Caki2 (cell line): ENCODE data around the gene MARCHF11. TPM values are rescaled to one million over a fixed set of nuclear protein-coding genes. Genes with fewer than 3 reads are reported as not detected.

Experiments used
- DNase-seq: peaks from one replicate; pipeline ENCODE4 v3.0.0-alpha.2; 2015; ENCODE audit warnings: low read depth
- in situ Hi-C: cut with HindIII; loops from 2 replicates; pipeline ENCODE4 v1.10.0; 2016; ENCODE audit warnings: low sequenced_read_pairs, low pct_unique_long_range_greater_than_20kb, mixed read lengths
- total RNA-seq: library from RNA; depleted of rRNA; stranded (reverse); fragments of >200 nt; shearing (Covaris generic); gene quantifications from 2 replicates; pipeline ENCODE4 v1.2.3, GENCODE V29; 2014; ENCODE audit warnings: low replicate concordance

Gene MARCHF11
- total RNA-seq, 1 experiment from 2014 or later: not detected

- in situ Hi-C loops: no loop called here
- DNase-seq: no peak
These were observed 42.4 kb downstream of the MARCHF11 start for GRCh38 chr5:16137177-16137576.

DNA sequence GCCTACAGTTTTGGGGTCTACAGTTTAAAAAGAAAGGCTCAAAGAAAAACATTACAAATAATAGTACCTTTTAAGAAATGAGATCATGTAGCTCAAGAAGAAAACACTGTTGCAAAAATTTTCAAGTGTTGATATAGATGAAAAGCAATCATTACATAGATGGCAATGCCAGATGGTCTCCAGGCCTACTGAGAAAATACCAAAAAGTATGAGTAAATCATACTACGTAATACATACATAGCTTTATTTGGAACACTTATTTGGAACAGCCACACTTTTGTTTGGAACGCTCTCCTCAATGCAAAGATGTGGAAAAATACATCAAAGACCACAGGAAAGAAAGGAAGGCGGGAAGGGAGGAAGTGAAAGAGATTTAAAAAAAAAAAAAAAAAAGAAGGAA lies 44.1 kb downstream of the MARCHF11 start:
- in situ Hi-C loops: no loop called here

DNA sequence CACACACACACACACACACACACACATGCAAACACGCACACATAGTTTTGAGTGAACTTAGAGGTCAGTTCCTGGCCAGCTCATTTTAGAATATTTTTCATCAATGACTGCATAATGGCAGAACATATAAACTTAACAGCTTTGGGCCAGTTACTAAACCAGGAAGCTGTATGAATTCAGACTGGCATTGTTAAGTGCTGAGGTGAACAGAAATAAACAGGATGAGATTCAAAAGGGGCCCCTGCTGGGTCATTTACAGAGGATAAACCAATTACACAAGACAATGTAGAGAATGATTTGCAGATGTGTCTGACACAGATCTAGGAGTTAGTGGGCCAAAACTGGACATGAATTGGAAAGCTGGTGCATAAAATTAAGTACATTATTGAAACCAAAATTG lies 44.6 kb downstream of the MARCHF11 start:
- in situ Hi-C loops: no loop called here
- no peak for DNase-seq

More for the DNA sequence above, 44.1 kb downstream of the MARCHF11 start:
- no peak for DNase-seq

DNA sequence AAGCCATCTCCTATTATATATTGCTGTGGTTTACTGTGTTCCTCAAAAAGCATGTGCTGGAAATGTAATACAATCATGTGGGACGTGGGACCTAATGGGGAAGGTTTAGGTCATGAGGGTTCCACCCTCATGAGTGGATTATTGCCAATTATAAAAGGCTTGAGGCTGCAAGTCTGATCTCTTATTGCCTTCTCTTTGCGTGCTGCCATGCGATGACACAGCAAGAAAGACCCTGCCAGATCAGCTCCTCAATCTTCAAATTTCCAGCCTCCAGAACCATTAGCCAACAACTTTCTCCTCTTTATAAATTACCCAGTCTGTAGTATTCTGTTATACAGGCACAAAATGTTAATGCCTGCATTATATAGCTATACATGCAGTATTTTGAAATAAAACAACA lies 45.4 kb downstream of the MARCHF11 start:
- in situ Hi-C loops: no loop called here
- DNase-seq: no peak

DNA sequence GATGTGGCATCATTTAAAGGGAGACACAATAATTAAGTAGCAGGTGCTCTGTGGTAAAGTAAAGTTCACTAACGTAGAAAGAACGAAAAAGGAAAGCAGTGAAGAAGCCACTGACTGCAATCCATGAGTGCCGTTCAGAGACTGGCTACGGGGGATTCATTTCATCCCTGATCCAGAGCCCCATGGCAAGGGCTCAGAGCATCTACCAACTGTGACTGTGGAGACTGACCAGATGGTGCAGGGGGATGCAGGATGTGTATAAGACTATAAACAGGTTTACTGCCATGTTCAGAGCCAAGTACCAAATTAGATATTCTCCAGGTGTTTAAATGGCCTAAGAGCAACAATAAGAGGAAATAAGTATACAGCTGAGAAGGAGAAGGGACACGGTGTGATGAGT lies 47.7 kb downstream of the MARCHF11 start:
- in situ Hi-C loops: no loop called here
- DNase-seq: no peak

GRCh38 chr5:16128944-16129343 lies 50.6 kb downstream of the MARCHF11 start:
- DNase-seq: no peak
- in situ Hi-C loops: no loop called here

GRCh38 chr5:16127865-16128544 lies 51.6 kb downstream of the MARCHF11 start:
- DNase-seq: no peak
- in situ Hi-C loops: no loop called here

- DNase-seq: no peak
- in situ Hi-C loops: no loop called here
These were observed 59.0 kb downstream of the MARCHF11 start for GRCh38 chr5:16120579-16120978.

DNA sequence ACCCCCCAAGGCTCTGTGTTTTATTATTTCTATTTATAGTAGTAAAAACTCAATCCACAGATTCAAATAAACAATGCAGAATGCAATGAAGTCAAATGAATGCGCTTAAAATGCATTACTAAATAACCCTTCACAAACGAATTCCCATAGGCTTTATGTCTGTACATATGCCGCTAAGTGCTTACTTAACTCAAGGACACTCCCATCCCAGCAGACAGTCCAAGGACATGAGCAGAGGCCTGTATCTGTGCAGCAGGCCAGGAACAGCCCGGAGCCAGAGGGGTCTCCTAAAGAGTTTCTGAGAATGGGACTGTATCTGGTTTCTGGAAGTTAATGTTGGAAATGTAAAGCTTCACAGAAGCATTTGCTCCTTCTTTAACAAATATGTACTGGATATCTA lies 59.8 kb downstream of the MARCHF11 start:
- in situ Hi-C loops: no loop called here
- DNase-seq: no peak

- no peak for DNase-seq
- in situ Hi-C loops: no loop called here
These were observed 64.5 kb downstream of the MARCHF11 start for GRCh38 chr5:16115140-16115539.

DNA sequence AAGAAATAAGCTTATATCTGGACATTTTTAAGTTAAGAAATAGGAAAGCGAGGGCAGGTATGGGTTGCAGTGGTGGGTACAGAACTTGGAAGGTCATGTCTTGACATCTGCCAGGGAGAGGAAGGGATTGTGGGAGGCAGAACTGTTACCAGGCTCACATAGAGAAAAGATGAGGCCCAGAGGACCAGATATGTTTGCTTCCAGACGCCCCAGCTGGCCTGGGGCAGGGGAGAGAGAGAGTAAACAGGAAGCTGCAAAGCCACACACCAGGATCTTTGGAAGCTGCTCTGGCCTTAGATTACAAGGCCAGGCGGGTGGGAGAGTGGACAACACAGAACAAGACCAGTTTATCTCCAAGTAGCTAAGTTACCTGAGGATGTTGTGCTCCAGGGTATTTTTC lies 71.2 kb downstream of the MARCHF11 start:
- in situ Hi-C loops: no loop called here
- no peak for DNase-seq

DNA sequence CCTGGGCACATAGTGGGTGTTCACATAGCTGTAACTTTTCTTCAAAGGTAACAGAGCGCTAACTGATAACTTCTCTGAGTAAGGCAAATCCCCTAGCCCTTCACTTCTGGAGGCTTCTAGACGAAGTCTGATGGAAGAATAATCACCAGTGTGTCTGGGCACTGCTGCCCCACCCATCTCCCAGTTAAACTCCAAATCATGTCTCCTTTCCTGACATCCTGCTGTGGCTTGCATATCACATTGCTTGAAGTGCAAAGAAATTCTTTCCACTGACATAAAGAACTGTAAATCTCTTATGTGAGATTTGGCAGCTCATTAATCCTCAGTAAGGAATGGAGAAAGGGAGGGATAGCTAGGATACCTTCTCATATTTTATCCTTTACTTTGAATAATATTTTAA lies 74.6 kb downstream of the MARCHF11 start:
- in situ Hi-C loops: no loop called here
- DNase-seq: no peak

DNA sequence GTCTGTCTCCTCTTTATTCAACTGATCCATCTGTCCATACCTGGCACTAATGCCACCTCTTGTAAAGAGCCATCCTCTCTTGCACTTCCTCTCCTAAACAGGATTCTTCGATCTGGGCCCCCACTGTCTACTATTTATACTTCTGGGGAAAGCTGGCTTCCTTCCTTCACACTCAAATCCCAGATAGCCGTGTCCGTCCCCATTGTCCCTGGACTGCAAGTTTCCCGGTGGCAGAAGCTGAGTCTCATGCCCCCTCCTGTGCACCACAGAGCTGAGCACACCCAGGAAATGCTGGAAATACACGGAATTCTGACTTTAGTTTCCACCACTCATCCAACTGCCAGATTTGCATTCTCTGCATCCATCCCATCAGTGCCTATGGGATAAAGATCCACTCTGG lies 84.0 kb downstream of the MARCHF11 start:
- in situ Hi-C loops: no loop called here
- DNase-seq: no peak

GRCh38 chr5:16090270-16090669 lies 89.3 kb downstream of the MARCHF11 start:
- no peak for DNase-seq
- in situ Hi-C loops: no loop called here

DNA sequence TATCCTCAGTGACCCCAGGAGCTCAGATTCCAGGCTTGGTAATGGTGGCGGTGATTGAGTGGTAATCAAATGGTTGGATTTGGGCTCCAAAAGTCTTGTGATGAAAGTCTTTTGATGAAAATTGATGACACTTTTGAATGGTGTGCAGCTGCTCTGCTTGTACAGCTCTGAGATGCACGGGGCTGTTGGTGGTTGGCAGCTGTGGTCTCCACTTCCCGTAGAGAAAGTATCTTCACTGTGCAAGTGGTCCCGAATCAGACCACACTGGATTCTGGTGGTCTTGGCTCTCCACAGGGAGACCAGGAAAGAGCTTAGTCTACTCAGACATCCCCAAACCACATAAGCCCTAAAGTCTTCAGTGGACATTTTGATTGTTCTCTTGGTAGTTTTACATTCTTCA lies 96.6 kb downstream of the MARCHF11 start:
- no peak for DNase-seq
- in situ Hi-C loops: no loop called here

- no peak for DNase-seq
- in situ Hi-C loops: no loop called here
These were observed 97.5 kb downstream of the MARCHF11 start for GRCh38 chr5:16082053-16082452.

GRCh38 chr5:16081376-16081955 lies 98.1 kb downstream of the MARCHF11 start:
- DNase-seq: no peak
- in situ Hi-C loops: no loop called here

- in situ Hi-C loops: no loop called here
- DNase-seq: no peak
These were observed 102.9 kb downstream of the MARCHF11 start for GRCh38 chr5:16076657-16077056.

- in situ Hi-C loops: no loop called here
- no peak for DNase-seq
These were observed 105.2 kb downstream of the MARCHF11 start for GRCh38 chr5:16074358-16074757.

DNA sequence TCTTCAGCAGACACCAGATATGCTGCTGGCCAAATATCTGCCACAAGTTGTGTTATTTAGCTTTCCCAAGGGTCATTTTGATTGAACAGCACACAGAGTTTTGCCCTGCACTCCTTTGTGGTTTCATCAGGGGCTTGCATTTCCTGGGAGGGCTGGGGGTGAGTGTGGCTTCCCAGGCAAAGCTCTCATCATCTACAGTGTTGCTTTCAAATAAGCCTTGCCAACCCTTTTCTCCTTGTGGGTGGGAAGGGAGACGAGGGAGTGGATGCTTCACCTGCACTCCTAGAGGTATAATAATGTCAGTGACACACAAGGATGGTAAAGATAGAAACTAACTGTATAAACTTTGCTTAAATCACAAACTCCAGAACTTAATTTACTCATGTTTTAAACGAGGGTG lies 107.0 kb downstream of the MARCHF11 start:
- DNase-seq: no peak
- in situ Hi-C loops: no loop called here
